Measurements from ENCODE around the gene NKD1.
"Not testable (repeated sequence)": the region's sequence is repeated elsewhere in the genome, so short reads cannot be mapped to it uniquely, and the experiment has no call there.

The NKD1 gene

GRCh38 chr16:50560903-50561863 lies 13.0 kb downstream of the NKD1 start:
- DNase-seq = no peak

DNA sequence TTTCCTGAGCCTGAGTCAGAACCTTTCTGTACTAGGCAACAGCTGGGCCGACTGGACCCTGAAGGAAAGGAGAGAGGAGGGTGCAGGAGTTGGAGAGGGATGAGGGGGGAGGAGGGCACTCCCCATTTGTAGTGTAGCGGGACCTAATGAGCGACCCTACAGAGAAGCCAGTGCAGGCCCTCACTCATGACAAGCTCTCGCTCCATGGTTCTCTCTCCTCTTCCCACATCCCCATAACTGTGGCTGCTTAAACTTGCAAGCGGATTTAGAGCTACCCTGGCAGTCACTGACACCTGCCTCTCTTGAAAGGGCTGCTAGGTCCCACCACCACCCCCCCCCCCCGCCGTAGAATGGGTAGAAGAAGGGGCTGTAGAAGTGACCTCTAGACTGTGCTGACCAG lies 14.5 kb downstream of the NKD1 start:
- no peak for DNase-seq

- no peak for DNase-seq
Measured at GRCh38 chr16:50563989-50564388, 15.8 kb downstream of the NKD1 start.

GRCh38 chr16:50565428-50565827 lies 17.2 kb downstream of the NKD1 start:
- no peak for DNase-seq

- no peak for DNase-seq
Measured at GRCh38 chr16:50566014-50566962, 18.1 kb downstream of the NKD1 start.

DNA sequence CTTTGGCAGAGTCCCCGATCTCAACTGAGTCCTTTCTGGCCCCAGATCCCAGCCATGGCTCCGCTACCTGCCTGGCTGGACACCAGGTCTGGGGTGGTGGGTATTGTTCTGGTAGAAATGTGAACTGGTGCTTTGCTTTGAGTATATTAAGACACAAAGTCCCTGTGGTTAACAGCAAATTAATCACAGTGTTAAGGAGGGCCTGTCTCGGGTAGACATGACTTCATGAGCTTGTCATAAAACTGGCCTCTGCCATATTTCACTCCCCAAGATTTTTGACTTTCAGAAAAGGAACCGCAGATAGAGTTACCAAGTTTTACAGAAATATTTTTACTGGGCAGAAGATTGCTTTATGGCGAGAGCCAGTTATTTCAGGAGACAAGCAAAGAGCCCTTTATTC lies 19.5 kb downstream of the NKD1 start:
- DNase-seq = no peak

GRCh38 chr16:50568187-50568815 lies 20.1 kb downstream of the NKD1 start:
- DNase-seq = no peak

DNA sequence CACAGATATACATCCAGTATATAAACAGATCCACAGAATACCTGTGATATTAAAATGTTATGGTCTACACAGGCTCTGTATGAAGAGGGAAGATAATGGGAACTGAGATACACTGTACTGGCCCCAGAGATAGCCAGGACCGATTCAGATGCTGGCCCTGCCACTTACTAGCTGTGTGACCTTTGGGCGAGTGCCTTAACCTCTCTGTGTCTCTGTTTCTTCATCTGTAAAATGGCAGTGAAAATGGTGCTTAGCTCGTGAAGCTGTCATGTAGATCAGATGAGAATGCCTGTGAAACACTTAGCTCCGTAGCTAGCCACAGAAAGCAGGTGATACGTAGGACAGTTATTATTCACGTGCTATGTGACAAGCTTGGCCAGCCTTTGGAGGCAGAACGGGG lies 22.2 kb downstream of the NKD1 start:
- no peak for DNase-seq

DNA sequence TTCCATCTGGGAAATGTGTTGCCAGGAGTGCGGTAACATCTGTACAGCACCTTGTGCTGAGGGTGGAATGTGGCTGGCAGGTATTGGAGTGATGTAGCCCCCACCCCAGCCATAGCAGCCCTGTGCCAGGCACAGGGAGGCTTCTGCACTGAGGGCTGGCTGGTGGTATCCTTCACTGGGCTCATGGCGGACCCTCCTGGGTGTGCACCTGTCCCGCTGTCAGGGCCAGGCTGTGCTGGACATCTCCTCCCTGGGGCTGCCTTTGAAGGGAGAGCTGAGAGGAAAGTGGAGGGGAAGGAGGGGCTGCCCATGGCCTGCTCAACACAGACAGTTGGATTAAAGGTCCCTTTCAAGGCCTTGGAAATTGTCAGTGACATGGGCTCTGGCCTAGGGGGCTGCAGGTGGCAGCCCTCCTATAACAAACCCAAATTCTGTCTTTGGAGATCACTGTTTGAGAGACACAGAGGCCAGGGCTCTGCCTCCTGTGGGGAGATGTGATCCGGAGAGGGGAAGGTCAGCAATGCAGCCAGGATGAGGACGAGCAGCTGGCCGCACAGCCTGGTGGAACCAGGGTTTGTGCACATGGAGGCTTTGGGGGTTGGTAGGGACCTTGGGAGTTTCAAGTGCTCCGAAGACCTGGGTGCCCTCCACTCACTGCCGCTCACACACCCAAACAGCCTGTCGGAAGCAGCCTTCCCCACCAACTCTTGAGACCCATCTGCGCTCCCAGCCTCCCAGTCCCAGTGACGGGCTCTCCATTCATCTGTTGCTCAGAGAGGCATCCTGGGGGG lies 22.8 kb downstream of the NKD1 start:
- no peak for DNase-seq

- no peak for DNase-seq
Measured at GRCh38 chr16:50571786-50572185, 23.6 kb downstream of the NKD1 start.

DNA sequence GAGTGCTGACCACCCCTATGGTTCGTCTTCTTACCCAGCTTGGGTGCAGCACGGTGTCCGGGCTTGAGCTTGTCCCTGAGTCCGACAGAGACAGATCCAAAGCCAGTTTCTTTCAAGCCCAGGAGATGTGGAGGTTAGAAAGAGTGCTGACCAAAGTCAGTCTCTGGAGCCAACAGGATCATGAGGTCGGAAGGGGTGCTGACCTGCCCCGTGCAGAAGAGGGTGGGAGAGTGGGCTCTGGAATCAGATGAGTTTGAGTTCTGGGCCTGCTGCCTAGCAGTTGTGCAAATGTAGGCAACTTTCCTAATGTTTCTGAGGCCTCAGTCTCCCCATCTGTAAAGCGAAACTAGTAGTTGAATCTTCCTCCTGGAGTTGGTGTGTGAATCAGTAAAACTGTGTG lies 24.5 kb downstream of the NKD1 start:
- no peak for DNase-seq

GRCh38 chr16:50573279-50573678 lies 25.1 kb downstream of the NKD1 start:
- no peak for DNase-seq

DNA sequence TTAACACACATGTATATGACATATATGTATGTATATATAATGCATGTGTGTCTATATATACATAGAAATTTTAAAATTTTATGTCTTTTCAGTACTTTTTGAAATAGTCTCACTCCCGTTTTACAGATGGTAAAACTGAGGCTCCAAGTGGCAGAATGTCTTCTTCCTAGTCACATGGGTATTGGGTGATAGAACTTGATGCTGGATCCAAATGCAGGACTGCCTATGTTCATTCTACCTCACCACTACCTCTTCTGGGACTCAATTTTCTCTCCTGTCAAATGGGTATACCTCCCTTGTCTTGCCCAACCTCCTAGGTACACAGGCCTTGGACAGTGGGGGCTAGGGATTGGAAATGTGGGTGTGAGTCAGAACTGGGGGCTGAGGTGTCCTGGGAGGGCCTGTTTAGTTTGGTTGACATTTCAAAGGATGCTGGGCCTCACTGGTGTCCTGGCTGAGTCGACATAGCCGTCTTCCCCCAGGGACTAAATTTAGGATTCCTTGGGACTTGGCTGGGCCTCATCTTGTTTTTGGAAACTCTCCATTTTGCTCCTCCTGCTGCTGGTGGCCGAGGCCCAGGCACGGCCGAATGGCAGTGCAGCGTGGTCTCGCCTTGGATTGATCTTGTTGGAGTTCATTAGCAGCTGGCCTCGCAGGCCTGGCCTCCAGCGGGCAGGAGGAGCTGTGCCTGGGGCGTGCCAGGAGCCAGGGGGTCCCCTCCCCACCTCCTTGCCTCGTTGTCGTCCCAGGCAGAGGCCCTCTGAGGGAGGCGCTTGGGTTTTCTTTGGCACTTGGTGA lies 25.9 kb downstream of the NKD1 start:
- no peak for DNase-seq

DNA sequence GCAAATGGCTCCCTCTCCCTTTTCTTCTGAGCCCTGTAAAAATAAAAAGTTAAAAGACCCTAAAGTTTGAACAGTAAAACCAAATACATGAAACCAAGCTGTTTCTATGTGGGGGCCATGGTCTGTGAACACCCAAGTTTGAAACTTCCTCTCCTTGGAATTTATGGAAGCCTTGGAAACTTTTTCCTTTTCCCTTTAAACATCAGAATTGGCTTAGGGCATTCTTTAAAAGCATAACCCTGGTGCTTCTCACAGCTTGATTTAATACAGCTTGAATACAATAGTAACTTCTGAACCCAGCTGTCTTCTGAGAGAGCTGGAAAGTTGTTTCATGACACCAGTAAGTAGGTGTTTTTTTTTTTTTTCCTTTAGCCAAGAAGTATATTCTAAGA lies 26.5 kb downstream of the NKD1 start:
- DNase-seq = no peak

- no peak for DNase-seq
Measured at GRCh38 chr16:50575743-50576142, 27.5 kb downstream of the NKD1 start.

- DNase-seq = no peak
Measured at GRCh38 chr16:50576403-50577113, 28.4 kb downstream of the NKD1 start.

DNA sequence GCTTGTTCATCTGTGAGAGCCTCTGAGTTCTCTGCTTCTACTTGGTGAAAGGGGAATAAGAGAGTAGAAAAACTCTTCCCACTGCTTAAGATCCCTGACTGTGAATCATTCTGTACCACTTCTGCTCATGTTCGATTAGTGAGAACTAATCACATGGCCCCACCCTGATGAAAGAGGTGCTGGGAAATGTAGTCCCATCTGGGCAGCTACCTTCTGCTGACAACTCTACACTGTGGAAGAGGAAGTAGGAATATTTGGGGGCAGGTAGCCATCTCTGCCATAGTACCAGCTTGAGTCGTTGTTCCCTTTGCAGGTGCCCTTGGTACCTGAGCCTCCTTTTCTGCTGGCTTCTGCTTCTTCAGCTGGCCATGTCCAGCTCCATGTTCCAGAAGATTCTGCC lies 29.9 kb downstream of the NKD1 start:
- DNase-seq = no peak

DNA sequence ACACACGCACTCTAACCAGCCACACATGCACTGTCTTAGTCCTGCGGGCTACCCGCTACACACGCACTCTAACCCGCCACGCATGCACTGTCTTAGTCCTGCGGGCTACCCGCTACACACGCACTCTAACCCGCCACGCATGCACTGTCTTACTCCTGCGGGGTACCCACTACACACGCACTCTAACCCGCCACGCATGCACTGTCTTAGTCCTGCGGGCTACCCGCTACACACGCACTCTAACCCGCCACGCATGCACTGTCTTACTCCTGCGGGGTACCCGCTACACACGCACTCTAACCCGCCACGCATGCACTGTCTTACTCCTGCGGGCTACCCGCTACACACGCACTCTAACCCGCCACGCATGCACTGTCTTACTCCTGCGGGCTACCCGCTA lies 31.2 kb downstream of the NKD1 start:
- not testable (repeated sequence) for DNase-seq

DNA sequence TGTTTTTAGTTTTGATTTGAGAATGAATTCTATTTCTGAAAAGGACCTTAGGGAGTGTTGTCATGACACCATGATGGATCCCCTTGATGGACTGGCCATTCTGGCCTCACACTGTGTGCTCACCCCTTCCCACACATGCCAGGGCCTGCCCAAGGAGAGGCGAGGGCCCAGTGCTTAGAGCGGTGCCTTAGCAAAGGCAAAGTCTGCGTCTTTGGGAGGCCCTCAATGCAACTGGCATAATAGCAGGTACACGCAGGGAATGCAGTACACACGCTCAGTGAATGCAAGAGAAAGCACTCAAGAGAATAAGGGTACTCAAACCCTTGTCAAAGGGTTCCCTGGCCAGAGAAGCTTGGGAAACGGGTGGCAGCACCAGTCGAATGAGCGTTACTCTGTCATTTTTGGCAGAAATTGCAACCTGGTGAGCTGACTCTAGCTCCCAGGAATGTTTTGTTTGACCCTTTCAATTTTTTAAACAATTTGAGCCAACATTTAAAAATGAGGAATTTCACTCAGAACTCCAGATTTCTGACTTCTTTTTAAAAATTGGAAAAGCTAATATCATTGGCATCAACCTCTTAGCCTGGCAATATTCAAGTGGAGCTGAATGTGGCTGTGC lies 32.1 kb downstream of the NKD1 start:
- no peak for DNase-seq

DNA sequence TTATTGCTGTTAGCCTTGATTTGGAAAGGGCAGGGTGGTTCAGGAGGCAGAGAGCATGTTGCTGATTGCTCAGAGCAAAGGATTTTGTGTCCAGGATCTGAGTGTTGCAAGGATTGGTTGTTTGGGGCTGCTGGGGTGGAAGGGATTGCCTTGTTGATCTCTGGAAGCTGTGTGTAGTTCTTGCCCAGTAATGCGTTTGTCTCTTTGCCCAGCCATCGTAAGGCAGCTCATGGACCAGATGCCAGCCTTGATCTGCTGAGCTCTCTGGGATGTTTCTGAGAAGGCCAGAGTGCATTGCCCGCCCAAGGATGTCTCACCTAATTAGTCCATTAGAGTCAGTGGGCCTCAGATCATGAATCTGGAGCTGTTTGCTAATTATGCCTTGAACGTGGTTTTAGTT lies 33.6 kb downstream of the NKD1 start:
- no peak for DNase-seq
